Ammon's horn (tissue), 1 donor: Measurements from ENCODE around the gene TAS2R31.
"Not testable (repeated sequence)": the region's sequence is repeated elsewhere in the genome, so short reads cannot be mapped to it uniquely, and the experiment has no call there.

Source experiments
- DNase-seq: peaks from one replicate; pipeline ENCODE4 v3.0.0-alpha.2; 2016; ENCODE audit warnings: low spot score

Gene TAS2R31

GRCh38 chr12:11031307-11031706 lies at the start of gene TAS2R31:
TSS of gene TAS2R31 (minus strand) at chr12:11031407. CDS start at chr12:11031335, 72 bp downstream.
- DNase-seq: no peak

DNA sequence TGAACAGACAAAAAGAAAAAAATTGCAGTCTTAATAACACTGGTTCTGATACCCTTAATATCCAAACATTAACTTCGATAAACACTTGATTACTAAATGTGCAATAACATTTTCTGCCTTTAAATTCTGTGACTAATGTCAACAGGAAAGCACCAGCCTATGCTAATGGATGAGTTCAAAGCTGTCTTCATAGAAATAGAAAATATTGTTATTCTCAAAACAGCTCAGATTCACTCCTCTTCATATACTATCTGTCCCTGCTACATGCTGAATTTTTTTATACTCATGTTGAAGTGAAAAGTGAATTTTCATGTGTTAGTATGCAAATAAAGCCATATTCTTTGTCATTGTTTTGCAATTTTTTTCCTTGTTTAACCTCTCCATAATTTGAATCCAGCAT lies 47.0 kb upstream of the TAS2R31 start:
- DNase-seq: no peak

- no peak for DNase-seq
Measured at GRCh38 chr12:11075642-11076041, 44.4 kb upstream of the TAS2R31 start.

DNA sequence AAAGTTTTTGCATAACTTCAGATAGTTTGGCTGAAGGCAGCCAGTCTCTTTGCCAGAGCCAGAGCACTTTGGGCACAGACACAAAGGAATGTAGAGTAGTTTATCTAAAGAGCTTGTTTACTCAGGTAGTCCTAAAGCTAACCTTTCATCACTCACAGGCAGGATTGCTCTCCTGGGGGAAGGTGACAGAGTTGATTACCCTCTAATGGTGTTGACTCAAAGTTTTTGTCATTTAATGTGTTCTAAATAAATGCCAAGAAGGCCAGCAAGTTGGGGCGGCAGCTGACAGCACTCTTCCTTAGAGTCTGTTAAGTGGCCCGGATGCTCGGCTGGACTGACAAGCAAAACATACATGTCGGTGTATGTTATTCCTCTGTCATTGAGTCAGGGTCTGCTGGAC lies 40.2 kb upstream of the TAS2R31 start:
- DNase-seq: no peak

- no peak for DNase-seq
Measured at GRCh38 chr12:11070999-11071398, 39.8 kb upstream of the TAS2R31 start.

- no peak for DNase-seq
Measured at GRCh38 chr12:11069854-11070365, 38.7 kb upstream of the TAS2R31 start.

- DNase-seq: peak; percentile 22
Measured at GRCh38 chr12:11067514-11067913, 36.3 kb upstream of the TAS2R31 start.

DNA sequence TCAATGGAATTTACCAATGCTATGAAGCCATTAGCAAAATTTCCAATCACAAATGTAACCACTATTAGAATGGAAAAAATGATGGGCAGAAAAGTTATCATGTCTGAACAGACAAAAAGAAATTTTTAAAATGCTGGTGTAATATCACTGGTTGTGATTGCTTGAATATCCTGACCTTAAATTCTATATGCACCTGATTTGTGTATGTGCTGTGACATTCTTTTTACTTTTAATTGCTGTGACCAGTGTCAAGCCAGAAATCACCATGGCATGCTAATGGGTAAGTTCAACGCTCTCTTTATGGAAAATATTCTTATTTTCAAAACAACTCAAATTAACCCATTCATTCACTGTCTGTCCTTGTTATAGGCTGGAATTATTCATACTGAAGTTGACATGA lies 31.0 kb upstream of the TAS2R31 start, which contains the start of gene TAS2R46:
Gene TAS2R46, minus strand, starts transcription at position 101 of the 400 bp plus-strand sequence. Its CDS starts 0 bp downstream, at position 101.
- not testable (repeated sequence) for DNase-seq

DNA sequence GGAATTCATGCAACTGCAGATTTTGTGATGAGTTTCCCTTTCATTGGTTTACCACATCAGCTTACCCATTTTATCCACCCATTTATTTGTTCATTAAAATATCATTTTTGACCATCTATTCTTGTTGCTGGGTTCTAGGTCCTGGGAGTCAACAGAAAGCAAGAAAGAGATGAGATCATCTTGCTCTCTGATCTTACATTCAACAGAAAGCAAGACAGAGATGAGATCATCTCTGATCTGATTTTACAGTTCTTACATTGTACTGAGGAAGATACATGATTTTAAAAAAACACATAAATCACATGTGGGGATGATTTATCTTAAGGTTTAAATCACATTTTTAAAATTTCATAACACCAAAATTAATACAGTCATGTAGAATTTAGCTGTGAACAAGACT lies 28.6 kb upstream of the TAS2R31 start:
- DNase-seq: no peak

GRCh38 chr12:11059041-11059440 lies 27.8 kb upstream of the TAS2R31 start:
- DNase-seq: no peak

DNA sequence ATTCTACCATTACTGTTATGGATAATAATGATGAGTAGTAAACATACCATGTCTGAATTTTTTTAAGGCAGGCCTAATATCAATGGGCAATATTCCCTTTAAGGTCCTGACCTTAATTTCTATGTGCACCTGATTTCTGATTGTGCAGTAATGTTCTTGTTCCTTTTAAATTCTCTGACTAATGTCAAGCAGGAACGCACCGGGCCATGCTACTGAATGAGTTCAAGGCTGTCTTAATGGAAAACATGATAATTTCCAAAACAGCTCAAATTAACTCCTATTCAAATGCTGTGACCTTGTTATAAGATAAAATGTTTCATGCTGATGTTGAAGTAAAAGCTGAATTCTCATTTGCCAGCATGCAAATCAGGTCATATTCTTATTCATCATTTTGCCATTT lies 24.1 kb upstream of the TAS2R31 start:
- no peak for DNase-seq

DNA sequence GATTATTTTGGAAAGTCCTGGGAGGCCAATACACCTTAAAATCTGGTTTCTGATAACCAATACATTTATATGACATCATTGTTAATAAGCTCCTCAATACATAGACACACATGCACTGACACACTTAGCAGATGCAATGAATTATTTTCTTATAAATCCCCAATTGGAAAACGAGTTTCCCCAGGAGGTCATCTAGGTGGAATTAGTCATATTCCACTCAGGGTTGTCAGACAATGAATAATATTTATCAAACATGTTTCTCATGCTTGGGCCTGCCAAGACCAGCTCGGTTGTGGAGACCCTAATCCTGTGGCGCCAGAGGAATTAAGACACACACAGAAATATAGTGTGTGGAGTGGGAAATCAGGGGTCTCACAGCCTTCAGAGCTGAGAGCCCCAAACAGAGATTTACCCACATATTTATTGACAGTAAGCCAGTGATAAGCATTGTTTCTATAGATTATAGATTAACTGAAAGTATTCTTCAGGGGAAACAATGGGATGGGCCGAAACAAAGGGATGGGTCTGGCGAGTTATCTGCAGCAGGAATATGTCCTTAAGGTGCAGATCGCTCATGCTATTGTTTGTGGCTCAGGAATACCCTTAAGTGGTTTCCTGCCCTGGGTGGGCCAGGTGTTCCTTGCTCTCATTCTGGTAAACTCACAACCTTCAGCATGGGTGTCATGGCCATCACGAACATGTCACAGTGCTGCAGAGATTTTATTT lies 18.8 kb upstream of the TAS2R31 start:
- not testable (repeated sequence) for DNase-seq

DNA sequence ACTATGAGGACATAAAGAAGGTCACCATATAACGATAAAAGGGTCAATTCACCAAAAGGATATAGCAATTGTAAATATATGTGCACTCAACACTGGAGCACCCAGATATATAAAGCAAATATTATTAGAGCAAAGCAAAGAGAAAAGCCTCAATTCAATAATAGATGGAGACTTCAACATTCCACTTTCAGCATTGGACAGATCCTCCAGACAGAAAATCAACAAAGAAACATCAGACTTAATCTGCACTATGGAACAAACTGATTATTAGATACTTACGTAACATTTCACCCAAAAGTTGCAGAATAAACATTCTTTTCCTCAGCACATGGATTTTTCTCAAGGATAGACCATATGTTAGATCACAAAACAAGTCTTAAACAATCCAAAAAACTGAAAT lies 10.2 kb upstream of the TAS2R31 start:
- not testable (repeated sequence) for DNase-seq

DNA sequence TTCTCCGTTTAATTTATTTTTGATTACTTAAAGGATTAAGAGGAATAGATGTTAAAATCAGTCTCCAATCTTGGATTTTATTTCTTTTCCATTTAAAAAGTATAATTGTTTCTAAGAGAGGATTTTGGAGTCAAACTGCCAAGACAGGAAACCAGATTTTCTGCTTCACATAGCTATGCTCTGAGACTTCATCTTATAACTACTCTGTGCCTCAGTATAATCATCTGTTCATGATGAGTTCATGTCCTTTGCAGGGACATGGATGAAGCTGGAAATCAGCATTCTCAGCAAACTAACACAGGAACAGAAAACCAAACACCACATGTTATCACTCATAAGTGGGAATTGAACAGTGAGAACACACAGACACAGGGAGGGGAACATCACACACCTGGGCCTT lies 9.0 kb upstream of the TAS2R31 start:
- DNase-seq: no peak

- DNase-seq: no peak
Measured at GRCh38 chr12:11039171-11039570, 8.0 kb upstream of the TAS2R31 start.

GRCh38 chr12:11033959-11034358 lies 2.8 kb upstream of the TAS2R31 start:
- DNase-seq: not testable (repeated sequence)

DNA sequence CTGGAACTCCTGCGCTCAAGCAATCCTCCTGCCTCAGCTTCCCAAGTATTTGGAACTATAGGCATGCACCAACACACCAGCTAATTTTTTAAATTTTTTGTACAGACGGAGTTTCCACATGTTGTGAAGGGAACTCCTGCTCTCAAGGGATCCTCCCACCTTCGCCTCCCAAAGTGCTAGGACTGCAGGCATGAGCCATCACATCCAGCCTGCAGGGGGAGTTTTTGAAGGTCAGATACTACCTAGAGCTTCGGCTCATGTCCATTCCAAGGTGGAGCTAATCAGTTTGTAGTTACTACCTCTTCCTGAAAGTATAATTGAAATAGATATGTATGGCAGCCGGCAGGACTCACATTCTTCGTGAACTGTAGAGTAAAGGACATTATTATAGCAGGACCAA lies 5.1 kb downstream of the TAS2R31 start:
- no peak for DNase-seq

DNA sequence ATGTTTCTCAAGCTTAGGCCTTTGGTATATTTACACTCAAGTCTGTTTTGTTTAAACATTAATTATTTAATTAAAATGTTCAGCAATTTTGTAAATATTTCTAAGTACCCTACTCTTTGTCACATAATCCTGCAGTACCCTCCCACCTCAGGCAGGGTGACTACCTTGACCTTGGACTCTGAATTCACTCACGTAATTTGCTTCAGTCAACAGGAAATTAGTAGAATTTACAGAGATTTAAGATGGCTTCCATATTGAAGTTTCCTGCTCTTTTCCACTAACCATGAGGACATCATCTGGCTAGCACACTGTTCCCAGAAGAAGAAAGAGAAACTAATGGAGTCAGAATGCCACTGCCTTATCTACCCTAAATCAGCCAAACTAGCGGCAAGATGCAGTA lies 7.8 kb downstream of the TAS2R31 start:
- no peak for DNase-seq

DNA sequence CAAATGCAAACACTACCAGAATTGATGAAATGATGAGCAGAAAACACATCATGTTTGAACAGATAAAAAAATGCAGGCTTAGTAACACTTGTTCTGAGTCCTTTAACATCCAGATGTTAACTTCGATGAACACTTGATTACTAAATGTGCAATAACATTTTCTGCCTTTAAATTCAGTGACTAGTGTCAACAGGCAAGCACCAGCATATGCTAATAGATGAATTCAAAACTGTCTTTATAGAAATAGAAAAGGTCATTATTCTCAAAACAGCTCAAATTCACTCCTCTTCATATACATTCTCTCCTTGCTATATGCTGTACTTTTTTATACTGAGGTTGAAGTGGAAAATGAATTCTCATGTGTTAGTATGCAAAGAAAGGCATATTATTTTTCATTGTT lies 8.7 kb downstream of the TAS2R31 start, which contains the start of gene TAS2R19:
Gene TAS2R19, minus strand, starts transcription at position 101 of the 400 bp plus-strand sequence. Its CDS starts 49 bp downstream, at position 52.
- DNase-seq: no peak

DNA sequence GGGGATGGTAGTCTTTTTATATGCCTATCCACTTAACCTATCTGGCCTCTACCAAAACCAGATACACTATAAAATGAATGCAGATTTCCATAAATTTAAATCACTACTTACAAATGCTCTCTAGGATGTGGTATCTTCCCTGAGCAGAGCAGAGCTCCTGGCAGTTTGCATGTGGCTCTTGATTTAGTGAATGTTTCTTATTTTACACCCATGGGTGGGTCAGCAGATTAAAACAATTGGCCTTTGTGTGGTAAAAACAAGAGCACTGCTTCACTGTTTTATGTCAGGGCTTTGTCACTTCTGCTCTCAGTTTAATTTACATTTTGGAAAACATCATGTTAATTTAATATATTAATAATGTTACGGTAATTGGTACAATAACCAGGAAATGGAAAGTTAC lies 14.3 kb downstream of the TAS2R31 start:
- peak; percentile 73 for DNase-seq

GRCh38 chr12:11015775-11016430 lies 15.3 kb downstream of the TAS2R31 start:
- no peak for DNase-seq

DNA sequence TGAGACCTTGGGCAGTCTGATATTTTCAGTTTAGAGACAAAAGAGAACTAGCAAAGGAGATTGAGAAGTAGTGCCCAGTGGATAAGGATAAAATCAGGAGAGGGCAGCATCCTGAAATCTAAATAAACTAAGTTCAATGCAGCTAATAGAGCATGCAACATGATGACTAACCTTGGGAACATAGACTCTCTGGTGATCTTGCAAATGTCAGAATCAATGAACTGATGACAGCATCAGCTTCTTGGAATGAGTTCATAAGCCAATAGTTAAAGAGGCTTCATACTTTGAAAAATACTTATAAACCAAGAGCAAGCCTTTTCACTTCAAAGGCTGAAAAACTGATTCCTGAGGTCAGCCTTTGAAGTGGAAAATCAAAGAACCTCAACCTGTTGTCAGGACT lies 17.0 kb downstream of the TAS2R31 start:
- no peak for DNase-seq

GRCh38 chr12:11007608-11008007 lies 23.6 kb downstream of the TAS2R31 start:
- DNase-seq: no peak
